ENCODE measurements around the gene ZNF385C. TPM values are rescaled to one million over a fixed set of nuclear protein-coding genes. Genes with fewer than 3 reads are reported as not detected.

Gene ZNF385C
- total RNA-seq, 6 experiments from 2014 or later, result 0.11 to 1.2 (median 0.11) TPM; not detected in 3

DNA sequence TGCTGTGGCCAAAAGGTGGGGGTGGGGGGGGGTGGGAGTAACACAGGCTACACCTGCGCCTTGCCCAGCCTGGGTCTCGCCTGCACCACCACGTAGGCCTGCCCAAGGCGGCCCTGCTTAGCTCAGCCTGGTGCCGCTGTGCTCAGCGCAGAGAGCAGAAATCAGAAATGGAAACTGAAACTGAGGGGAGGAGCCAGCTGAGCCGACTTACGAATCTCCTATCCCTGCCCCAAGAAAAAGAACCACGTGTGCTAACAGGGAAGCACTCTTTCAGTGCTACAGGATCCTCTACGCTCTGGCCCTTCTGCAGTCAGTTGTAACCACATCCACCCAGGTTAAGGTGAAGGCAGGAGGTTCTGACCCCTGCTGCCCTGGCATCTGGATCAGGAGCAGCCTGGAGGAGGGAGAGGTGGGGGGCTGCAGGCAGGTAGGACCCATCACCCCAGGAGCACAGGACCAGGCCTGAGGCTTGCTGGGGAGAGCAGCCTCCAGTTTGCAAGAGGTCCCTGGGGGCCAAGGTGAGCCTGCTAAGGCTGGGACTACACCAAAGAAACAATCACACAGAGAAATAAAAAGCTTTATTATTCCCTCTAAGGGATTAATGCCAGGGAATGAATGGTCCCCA is 14.4 kb upstream of the ZNF385C start, which contains the start of gene DHX58:
Gene DHX58, minus strand, starts transcription at position 163 of the 625 bp plus-strand sequence. CDS start 822 bp downstream, outside the sequence.
- peak; percentile 49 for TF ChIP-seq POLR2A (IDR thresholded peaks at IDR 0.05)
- TF ChIP-seq, protein P1, sequence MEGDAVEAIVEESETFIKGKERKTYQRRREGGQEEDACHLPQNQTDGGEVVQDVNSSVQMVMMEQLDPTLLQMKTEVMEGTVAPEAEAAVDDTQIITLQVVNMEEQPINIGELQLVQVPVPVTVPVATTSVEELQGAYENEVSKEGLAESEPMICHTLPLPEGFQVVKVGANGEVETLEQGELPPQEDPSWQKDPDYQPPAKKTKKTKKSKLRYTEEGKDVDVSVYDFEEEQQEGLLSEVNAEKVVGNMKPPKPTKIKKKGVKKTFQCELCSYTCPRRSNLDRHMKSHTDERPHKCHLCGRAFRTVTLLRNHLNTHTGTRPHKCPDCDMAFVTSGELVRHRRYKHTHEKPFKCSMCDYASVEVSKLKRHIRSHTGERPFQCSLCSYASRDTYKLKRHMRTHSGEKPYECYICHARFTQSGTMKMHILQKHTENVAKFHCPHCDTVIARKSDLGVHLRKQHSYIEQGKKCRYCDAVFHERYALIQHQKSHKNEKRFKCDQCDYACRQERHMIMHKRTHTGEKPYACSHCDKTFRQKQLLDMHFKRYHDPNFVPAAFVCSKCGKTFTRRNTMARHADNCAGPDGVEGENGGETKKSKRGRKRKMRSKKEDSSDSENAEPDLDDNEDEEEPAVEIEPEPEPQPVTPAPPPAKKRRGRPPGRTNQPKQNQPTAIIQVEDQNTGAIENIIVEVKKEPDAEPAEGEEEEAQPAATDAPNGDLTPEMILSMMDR (IDR thresholded peaks at IDR 0.05), result no peak
- DNase-seq (peak; percentile 69 to 82 (median 76)), ATAC-seq (peak; percentile 77 to 83 (median 79))
- H3K36me3 ChIP-seq, result peaks cover 0 to 9% (median 2%) of the 10 kb centered on the region in 4 donors
- no peaks in the 10 kb centered on the region for H3K27me3 ChIP-seq
- peak within 1 kb of the TSS; percentile 54 to 62 (median 59) for H3K4me3 ChIP-seq
- peak within 1 kb of the TSS; percentile 65 to 83 (median 77) for H3K27ac ChIP-seq
- intact Hi-C loops (cut with DNase I), result loop anchor here in 1 of 2 donors (5.0 kb wide), 1 partner anchor 150 kb away; no protein-coding TSS in a partner anchor
- peaks cover 0 to 44% (median 16%) of the 10 kb centered on the region in 4 donors for H3K4me1 ChIP-seq
- whole genome bisulfite sequencing (ENCODE audit: insufficient coverage, low coverage, low lambda C conversion rate, missing lambda C conversion rate), result 0% methylated on average over 4 of the region's 10 CpGs
- no peaks in the 10 kb centered on the region for H3K9me3 ChIP-seq

DNA sequence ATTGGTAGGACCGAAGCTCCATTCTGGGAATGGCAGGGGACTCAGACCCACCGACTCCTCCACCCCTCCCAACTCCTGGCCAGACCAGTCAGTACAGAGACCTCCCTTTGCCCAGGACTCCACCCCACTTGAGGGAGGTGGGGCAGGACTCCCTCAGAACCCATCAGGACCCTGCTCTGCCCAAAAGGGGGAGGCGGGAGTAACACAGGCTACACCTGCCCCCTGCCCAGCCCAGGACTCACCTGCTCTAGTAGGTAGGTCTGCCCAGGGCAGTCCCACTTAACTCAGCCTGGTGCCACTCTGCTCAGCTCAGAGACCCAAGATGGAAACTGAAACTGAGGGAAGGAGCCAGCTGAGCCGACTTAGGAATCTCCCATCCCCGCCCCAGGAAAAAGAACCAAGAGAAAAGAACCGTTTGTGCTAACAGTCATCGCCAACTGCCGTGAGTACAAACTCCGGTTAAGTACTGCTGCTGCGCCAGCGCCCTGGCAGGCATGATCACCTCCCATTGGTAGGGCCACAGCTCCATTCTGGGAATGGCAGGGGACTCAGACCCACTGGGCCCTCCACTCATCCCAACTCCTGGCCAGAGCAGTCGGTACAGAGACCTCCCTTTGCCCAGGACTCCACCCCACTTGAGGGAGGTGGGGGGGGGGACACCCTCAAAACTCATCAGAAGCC is 13.7 kb upstream of the ZNF385C start:
- DNase-seq (peak in 1 of 3 donors; percentile 56), ATAC-seq (peak; percentile 22 to 45 (median 30))
- H3K9me3 ChIP-seq, result no peaks in the 10 kb centered on the region
- H3K4me3 ChIP-seq, result peak overlapping the region; percentile 54 to 62 (median 59)
- H3K36me3 ChIP-seq, result peaks cover 0 to 6% (median 0%) of the 10 kb centered on the region in 4 donors
- WGBS (ENCODE audit: insufficient coverage, low coverage, low lambda C conversion rate, missing lambda C conversion rate), result 8% methylated on average over 9 of the region's 12 CpGs
- intact Hi-C loops (cut with DNase I), result loop anchor here in 1 of 2 donors (5.0 kb wide), 1 partner anchor 150 kb away; no protein-coding TSS in a partner anchor
- H3K4me1 ChIP-seq, result peaks cover 0 to 51% (median 16%) of the 10 kb centered on the region in 4 donors
- no peaks in the 10 kb centered on the region for H3K27me3 ChIP-seq
- TF ChIP-seq POLR2A (IDR thresholded peaks at IDR 0.05), result no peak
- TF ChIP-seq, protein P1 (IDR thresholded peaks at IDR 0.05), result no peak
- peak overlapping the region; percentile 65 to 83 (median 77) for H3K27ac ChIP-seq

DNA sequence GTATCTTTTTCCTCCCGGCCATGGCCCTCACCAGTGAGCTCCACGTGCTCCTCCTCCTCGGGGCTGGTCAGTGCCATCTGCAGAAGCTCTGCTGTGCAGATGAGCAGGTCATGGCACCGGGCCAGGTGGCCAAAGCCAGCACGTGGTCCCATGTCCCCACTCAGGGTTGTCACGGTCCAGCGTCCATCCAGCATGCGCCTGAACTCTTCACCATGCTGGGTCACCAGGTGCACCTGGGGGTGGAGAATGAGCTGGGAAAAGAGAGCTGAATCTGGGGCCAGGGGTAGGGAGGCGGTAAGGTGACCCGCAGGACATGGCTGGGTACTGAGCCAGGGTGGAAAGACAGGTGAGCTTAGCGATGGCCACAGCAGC is 13.0 kb upstream of the ZNF385C start:
- no peak for TF ChIP-seq POLR2A (IDR thresholded peaks at IDR 0.05)
- TF ChIP-seq, protein P1 (IDR thresholded peaks at IDR 0.05), result no peak
- Histone ChIP-seq H3K9me3 (no peaks in the 10 kb centered on the region), H3K4me1 (peaks cover 0 to 50% (median 14%) of the 10 kb centered on the region in 4 donors), H3K27ac (peak overlapping the region; percentile 65 to 83 (median 77)), H3K36me3 (peaks cover 0 to 6% (median 0%) of the 10 kb centered on the region in 4 donors), H3K27me3 (no peaks in the 10 kb centered on the region), H3K4me3 (peak overlapping the region; percentile 54 to 62 (median 59))
- DNase-seq, result peak; percentile 75 to 94 (median 91)
- peak; percentile 19 to 59 (median 55) for ATAC-seq
- WGBS (ENCODE audit: insufficient coverage, low coverage, low lambda C conversion rate, missing lambda C conversion rate), result 27% methylated on average over 2 of the region's 11 CpGs
- intact Hi-C loops (cut with DNase I), result loop anchor here in 1 of 2 donors (5.0 kb wide), 1 partner anchor 149 kb away; no protein-coding TSS in a partner anchor

DNA sequence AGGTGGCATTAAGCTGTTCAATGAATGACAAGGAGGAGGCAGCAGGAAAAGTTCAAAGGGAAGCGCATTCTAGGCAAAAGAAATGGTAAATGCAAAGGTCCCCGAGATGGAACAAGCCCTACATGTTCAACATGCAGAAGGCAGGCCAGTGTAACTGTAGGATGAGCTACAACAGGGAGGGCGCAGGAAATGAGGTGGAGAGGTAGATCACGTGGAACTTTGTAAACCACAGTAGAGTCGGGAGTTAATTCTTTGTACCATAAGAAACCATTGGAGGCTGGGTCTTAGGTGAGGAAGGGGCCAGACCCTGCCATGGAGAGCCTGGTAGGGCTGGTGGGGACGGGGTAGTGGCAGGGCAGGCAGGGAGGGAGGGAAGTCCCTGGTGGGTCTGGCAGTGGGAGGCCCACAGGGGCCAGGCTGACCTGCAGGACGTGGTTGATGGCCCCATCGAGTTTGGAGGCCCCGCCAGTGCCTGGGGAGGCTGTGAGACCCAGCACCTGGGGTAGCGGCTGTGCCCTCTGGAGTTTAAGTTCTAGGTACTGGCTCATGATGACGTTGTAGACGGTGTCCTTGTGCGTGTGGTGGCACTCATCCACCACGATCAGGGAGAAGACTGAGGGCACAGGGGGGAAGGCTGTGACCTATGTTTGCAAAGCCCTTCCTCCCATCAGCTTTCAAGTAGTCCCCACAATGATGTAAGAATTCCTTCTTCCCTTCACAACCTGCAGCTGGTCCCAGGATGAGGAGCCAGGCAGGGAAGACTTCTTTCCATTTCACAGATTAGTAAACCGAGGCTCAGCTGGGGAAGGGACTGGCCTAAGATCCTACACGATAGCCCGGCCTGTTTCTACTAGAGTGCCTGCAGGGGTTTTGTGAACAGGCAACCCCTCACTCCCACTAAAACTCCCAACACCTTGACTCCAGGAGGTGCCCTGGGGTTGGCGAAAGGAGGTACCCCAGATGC is 12.3 kb upstream of the ZNF385C start:
- no peak for TF ChIP-seq POLR2A (IDR thresholded peaks at IDR 0.05)
- TF ChIP-seq, protein P1 (IDR thresholded peaks at IDR 0.05), result no peak
- WGBS (ENCODE audit: insufficient coverage, low coverage, low lambda C conversion rate, missing lambda C conversion rate), result 70% methylated on average over 9 of the region's 18 CpGs
- H3K27ac ChIP-seq, result peak overlapping the region in 1 of 3 donors; percentile 77

More for the DNA sequence above, 12.3 kb upstream of the ZNF385C start:
- Histone ChIP-seq H3K27me3 (no peaks in the 10 kb centered on the region), H3K4me3 (peak overlapping the region in 1 of 3 donors; percentile 59), H3K36me3 (peaks cover 0 to 9% (median 0%) of the 10 kb centered on the region in 4 donors), H3K9me3 (no peaks in the 10 kb centered on the region), H3K4me1 (peaks cover 0 to 43% (median 13%) of the 10 kb centered on the region in 4 donors)
- intact Hi-C loops (cut with DNase I), result loop anchor here in 1 of 2 donors (5.0 kb wide), 1 partner anchor 148 kb away; no protein-coding TSS in a partner anchor
- ATAC-seq (no peak), DNase-seq (peak in 1 of 3 donors; percentile 48)
